ENCODE data around the gene CPT1C.

CPT1C gene

DNA sequence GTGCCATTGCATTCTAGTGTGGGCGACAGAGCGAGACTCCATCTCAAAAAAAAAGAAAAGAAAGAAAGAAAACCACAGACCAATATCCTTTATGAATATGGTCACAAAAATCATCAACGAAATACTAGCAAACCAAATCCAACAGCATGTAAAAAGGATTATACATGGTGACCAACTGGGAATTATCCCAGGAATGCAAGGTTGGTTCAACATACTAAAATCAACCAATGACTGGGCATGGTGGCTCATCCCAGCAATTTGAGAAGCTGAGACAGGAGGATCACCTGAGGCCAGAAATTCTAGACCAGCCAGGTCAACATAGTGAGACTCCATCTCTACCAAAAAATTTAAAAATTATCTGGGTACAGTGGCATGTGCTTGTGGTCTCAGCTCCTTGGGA is 65.0 kb downstream of the CPT1C start:
- DNase-seq (ENCODE audit: low read depth in 3 of 3) = no peak

DNA sequence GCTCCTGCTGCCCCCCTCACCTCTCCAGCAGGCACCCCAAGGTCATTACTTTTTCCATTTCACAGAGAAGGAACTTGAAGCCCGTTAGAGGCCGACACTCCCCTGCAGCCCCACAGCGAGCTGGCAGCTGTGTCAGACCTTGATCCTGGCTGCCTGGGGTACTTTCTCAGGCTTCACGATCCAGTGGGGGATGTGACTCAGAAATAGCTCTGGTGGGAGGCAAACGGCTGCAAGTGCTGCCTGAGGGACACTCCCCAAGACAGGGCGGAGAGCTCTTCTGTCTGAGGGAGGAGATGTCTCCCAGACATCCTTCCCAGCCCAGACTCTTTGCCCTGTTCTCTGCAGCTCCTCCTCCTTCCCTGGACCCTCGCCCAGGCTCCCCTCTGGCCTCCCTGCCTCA is 67.4 kb downstream of the CPT1C start:
- DNase-seq (ENCODE audit: low read depth in 3 of 3) = no peak

DNA sequence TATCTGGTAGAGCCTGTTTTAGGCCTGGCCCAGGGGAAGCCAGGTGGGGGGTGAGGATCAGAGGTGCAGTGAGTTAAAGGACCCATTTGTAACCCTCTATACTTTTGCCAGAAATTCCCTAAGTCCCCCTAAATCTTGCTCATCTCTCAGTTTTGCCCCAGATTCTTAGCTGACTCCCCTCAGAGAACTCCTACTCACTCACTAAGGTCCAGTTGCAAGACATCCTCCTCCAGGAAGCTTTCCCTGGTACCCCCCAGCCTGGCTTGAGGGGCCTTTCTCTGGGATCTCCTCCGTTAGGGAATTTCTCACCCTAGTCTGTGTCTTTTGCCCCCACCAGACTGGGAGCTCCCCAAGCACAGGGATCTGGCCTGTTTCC is 70.3 kb downstream of the CPT1C start:
- DNase-seq (ENCODE audit: low read depth in 3 of 3) = no peak

DNA sequence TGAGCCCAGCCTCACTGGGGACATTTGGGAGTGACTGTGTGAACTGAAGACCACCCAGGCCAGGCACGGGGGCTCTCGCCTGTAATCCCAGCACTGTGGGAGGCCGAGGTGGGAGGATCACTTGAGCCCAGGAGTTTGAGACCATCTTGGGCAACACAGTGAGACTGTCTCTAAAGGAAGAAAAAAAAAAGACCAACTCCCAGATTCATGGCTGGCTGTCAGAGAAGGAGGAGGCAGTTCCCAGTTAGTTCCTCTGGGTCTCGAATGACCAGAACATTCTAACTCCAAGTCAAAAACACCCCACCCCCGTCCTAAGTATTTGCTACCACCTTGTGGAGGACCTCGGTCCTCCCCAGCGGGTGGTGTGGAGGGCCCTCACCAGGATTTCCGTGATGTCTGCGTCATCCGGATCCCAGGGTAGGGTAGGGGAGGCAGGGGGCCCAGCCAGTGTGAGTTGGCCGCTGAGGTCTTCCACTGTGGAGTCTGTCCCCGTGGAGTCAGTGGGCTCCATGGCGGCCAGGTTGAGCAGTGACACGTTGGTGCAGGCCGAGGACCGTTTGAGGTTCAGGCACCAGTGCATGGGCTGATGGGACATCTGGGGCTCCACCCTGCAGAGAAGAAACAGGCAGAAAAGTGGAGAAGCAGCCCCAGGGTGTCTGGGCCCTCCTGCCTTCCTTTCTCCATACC is 70.9 kb downstream of the CPT1C start:
- DNase-seq (ENCODE audit: low read depth in 3 of 3) = no peak

DNA sequence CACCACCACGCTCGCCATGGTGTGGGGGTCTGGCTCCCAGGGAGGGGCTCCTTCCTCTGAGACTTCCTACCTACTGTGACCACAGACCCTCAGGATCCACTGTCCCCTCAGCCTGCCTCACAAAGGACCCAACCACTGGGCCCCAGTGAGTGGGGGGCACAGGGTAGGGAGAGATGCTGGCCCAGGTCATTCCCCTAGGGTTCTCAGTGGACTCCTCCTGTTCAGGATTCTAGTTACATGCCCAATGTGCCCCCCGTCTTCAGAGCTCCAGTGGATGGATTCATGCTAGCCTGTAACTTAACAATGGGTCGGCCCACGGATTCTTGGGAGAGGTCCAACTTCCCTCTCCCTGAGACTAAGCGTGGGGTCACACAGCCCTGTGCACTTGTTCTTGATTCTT is 72.3 kb downstream of the CPT1C start, which contains the start of gene TSKS:
Gene TSKS, minus strand, starts transcription at position 77 of the 400 bp plus-strand sequence. Its CDS starts 59 bp downstream, at position 18.
- DNase-seq (ENCODE audit: low read depth in 3 of 3) = no peak
